Activated naive CD8-positive, alpha-beta T cell treated with anti-CD3 and anti-CD28 coated beads, Interleukin-2, amount 50 U/mL, for 16 hours (primary cell): ENCODE measurements around the gene SFTPD.
"Not testable (repeated sequence)": the region's sequence is repeated elsewhere in the genome, so short reads cannot be mapped to it uniquely, and the experiment has no call there.

ENCODE experiments used
- DNase-seq: peaks from one replicate; pipeline ENCODE4 v3.0.0-alpha.2; 2020; ENCODE audit warnings: low read depth, low spot score

Gene SFTPD

GRCh38 chr10:79948976-79949722 is at the start of gene SFTPD:
SFTPD (minus strand) TSS chr10:79949105; CDS start chr10:79946659, 2,446 bp downstream.
- no peak for DNase-seq

GRCh38 chr10:79995979-79996634 is 47.2 kb upstream of the SFTPD start:
- no peak for DNase-seq

- no peak for DNase-seq
These were observed 45.7 kb upstream of the SFTPD start for GRCh38 chr10:79994556-79994955.

GRCh38 chr10:79988199-79988598 is 39.3 kb upstream of the SFTPD start:
- DNase-seq = not testable (repeated sequence)

GRCh38 chr10:79986661-79987060 is 37.8 kb upstream of the SFTPD start:
- DNase-seq = not testable (repeated sequence)

GRCh38 chr10:79985481-79986072 is 36.7 kb upstream of the SFTPD start:
- no peak for DNase-seq

GRCh38 chr10:79984851-79985250 is 35.9 kb upstream of the SFTPD start:
- DNase-seq = no peak

GRCh38 chr10:79983286-79983909 is 34.5 kb upstream of the SFTPD start:
- DNase-seq = no peak

GRCh38 chr10:79982861-79983260 is 34.0 kb upstream of the SFTPD start:
- DNase-seq = no peak

GRCh38 chr10:79982362-79982800 is 33.5 kb upstream of the SFTPD start:
- no peak for DNase-seq

GRCh38 chr10:79981450-79982361 is 32.8 kb upstream of the SFTPD start:
- DNase-seq = no peak

GRCh38 chr10:79980711-79981110 is 31.8 kb upstream of the SFTPD start:
- no peak for DNase-seq

- DNase-seq = no peak
These were observed 31.2 kb upstream of the SFTPD start for GRCh38 chr10:79979976-79980687.

- DNase-seq = no peak
These were observed 30.5 kb upstream of the SFTPD start for GRCh38 chr10:79979310-79979975.

- DNase-seq = no peak
These were observed 28.1 kb upstream of the SFTPD start for GRCh38 chr10:79976999-79977398.

GRCh38 chr10:79970062-79970461 is 21.2 kb upstream of the SFTPD start:
- no peak for DNase-seq

GRCh38 chr10:79947787-79948424 is 999 bp downstream of the SFTPD start:
- DNase-seq = no peak

GRCh38 chr10:79947083-79947415 is 1.9 kb downstream of the SFTPD start:
- DNase-seq = no peak

GRCh38 chr10:79946271-79947082 is 2.4 kb downstream of the SFTPD start:
- no peak for DNase-seq
